IgD-negative memory B cell (primary cell): ENCODE data around the gene GAS7. TPM values are rescaled to one million over a fixed set of nuclear protein-coding genes. Genes with fewer than 3 reads are reported as not detected.
"Not testable (repeated sequence)": the region's sequence is repeated elsewhere in the genome, so short reads cannot be mapped to it uniquely, and the experiment has no call there.

Experiments used
- H3K27ac Mint-ChIP-seq, 3 donors: one replicate each; pipeline ENCODE4 v1.8.0; 2020 to 2022; ENCODE audit warnings: mild to moderate bottlenecking in 3 of 3, mixed read lengths in 3 of 3, moderate library complexity in 1 of 3
- H3K27me3 Mint-ChIP-seq: one replicate; pipeline ENCODE4 v1.8.0; 2021; ENCODE audit warnings: mixed read lengths
- H3K36me3 Mint-ChIP-seq: one replicate; pipeline ENCODE4 v1.8.0; 2020; ENCODE audit warnings: mild to moderate bottlenecking, mixed read lengths
- H3K4me1 Mint-ChIP-seq, 3 donors: one replicate each; pipeline ENCODE4 v1.8.0; 2020 to 2022; ENCODE audit warnings: mixed read lengths in 3 of 3, mild to moderate bottlenecking in 1 of 3
- H3K4me3 Mint-ChIP-seq, 4 donors: one replicate each; pipeline ENCODE4 v1.8.0; 2020 to 2022; ENCODE audit warnings: mild to moderate bottlenecking in 4 of 4, mixed read lengths in 4 of 4, moderate library complexity in 3 of 4
- H3K9me3 Mint-ChIP-seq, 3 donors: one replicate each; pipeline ENCODE4 v1.8.0; 2020 to 2021; ENCODE audit warnings: mixed read lengths in 3 of 3, mild to moderate bottlenecking in 1 of 3
- polyA plus RNA-seq: library from polyadenylated mRNA; unstranded; fragments of 300-500 nt; fragmentation: Illumina TruSeq; gene quantifications from one replicate; pipeline ENCODE4 v1.2.3, GENCODE V29; 2021

The GAS7 gene
- polyA plus RNA-seq, 1 donor from 2014 or later = 1.7 TPM

GRCh38 chr17:9926150-9926804, 272.1 kb downstream of the GAS7 start:
- no peaks in the 10 kb centered on the region for H3K9me3 Mint-ChIP-seq
- H3K4me3 Mint-ChIP-seq = peak overlapping the region in 1 of 4 donors; percentile 12
- H3K27me3 Mint-ChIP-seq = peaks cover 2% of the 10 kb centered on the region
- H3K36me3 Mint-ChIP-seq = peaks cover 1% of the 10 kb centered on the region
- H3K4me1 Mint-ChIP-seq = peaks cover 0 to 5% (median 0%) of the 10 kb centered on the region in 3 donors
- no peak overlapping the region for H3K27ac Mint-ChIP-seq

GRCh38 chr17:9925457-9925856, 272.9 kb downstream of the GAS7 start:
- peaks cover 0 to 5% (median 0%) of the 10 kb centered on the region in 3 donors for H3K4me1 Mint-ChIP-seq

GRCh38 chr17:9924735-9925191, 273.6 kb downstream of the GAS7 start:
- Mint-ChIP-seq H3K36me3 (peaks cover 1% of the 10 kb centered on the region), H3K27me3 (peaks cover 2% of the 10 kb centered on the region), H3K9me3 (no peaks in the 10 kb centered on the region), H3K27ac (no peak overlapping the region), H3K4me3 (no peak overlapping the region), H3K4me1 (peaks cover 0 to 5% (median 0%) of the 10 kb centered on the region in 3 donors)

More at GRCh38 chr17:9925457-9925856, 272.9 kb downstream of the GAS7 start:
- no peak overlapping the region for H3K4me3 Mint-ChIP-seq
- H3K36me3 Mint-ChIP-seq = peaks cover 1% of the 10 kb centered on the region
- H3K27me3 Mint-ChIP-seq = peaks cover 2% of the 10 kb centered on the region
- no peak overlapping the region for H3K27ac Mint-ChIP-seq
- H3K9me3 Mint-ChIP-seq = no peaks in the 10 kb centered on the region

DNA sequence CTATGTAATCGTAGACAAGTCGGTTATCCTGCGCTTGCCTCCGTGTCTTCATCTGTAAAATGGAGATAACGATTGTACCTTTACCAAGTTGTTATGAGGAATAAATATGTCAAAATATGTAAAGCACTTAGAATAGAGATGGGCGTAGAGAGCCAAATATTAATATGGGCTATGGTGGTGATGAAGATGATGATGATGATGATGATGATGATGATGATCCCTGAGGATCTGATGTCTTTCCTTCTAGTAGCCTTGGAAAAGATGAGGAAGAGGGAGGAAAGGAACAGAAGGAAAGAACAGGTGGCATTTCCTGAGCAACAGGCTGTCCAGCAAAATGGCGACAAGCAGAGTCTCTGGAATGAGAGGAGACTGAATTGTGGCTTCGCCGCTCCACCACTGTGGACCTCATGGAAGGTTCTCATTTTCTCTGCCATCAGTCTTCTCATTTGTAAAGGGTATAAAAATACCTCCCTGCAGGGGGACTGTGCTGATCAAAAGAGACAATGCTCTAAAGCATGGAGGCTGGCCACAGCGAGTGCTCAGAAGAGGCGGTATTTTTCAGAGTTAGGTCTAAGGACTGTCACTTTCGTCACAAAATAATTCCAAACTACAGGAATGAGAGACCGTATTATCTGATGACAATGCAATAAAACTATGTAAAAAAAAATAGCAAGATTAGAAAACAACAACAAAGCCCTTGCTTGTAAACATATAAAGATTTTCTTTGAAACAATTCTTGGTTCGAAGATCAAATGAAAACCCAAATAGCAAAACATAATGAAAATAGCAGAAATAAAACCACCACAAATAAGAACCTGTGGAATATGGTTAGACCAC, 276.2 kb downstream of the GAS7 start:
- no peaks in the 10 kb centered on the region for H3K27me3 Mint-ChIP-seq
- H3K27ac Mint-ChIP-seq = no peak overlapping the region
- H3K4me3 Mint-ChIP-seq = no peak overlapping the region
- H3K9me3 Mint-ChIP-seq = no peaks in the 10 kb centered on the region
- H3K4me1 Mint-ChIP-seq = peaks cover 0 to 5% (median 0%) of the 10 kb centered on the region in 3 donors
- peaks cover 3% of the 10 kb centered on the region for H3K36me3 Mint-ChIP-seq

DNA sequence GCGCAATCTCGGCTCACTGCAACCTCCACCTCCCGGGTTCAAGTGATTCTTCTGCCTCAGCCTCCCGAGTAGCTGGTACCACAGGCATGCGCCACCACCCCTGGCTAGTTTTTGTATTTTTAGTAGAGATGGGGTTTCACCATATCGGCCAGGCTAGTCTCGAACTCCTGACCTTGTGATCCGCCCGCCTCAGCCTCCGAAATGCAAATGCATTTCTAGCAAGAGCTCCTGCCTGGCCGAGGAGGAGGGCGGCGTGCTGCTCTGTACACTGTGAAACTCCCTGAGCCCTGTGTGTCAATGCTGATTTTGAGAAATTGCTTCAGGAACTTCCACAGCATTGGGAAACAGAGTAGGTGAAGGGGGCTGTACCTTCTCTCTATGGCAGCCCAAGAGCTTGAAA, 277.2 kb downstream of the GAS7 start:
- not testable (repeated sequence) for H3K36me3 Mint-ChIP-seq, H3K27ac Mint-ChIP-seq, H3K4me1 Mint-ChIP-seq, H3K27me3 Mint-ChIP-seq, H3K4me3 Mint-ChIP-seq, H3K9me3 Mint-ChIP-seq

- no peaks in the 10 kb centered on the region for H3K9me3 Mint-ChIP-seq
- H3K27ac Mint-ChIP-seq = no peak overlapping the region
- H3K4me3 Mint-ChIP-seq = no peak overlapping the region
- no peaks in the 10 kb centered on the region for H3K27me3 Mint-ChIP-seq
- peaks cover 3% of the 10 kb centered on the region for H3K36me3 Mint-ChIP-seq
- no peaks in the 10 kb centered on the region for H3K4me1 Mint-ChIP-seq
Measured at GRCh38 chr17:9918804-9919352, 279.5 kb downstream of the GAS7 start.

- H3K36me3 Mint-ChIP-seq = peaks cover 3% of the 10 kb centered on the region
- no peaks in the 10 kb centered on the region for H3K9me3 Mint-ChIP-seq
- H3K27ac Mint-ChIP-seq = no peak overlapping the region
- H3K4me3 Mint-ChIP-seq = no peak overlapping the region
- H3K27me3 Mint-ChIP-seq = no peaks in the 10 kb centered on the region
- no peaks in the 10 kb centered on the region for H3K4me1 Mint-ChIP-seq
Measured at GRCh38 chr17:9918352-9918751, 280.1 kb downstream of the GAS7 start.

DNA sequence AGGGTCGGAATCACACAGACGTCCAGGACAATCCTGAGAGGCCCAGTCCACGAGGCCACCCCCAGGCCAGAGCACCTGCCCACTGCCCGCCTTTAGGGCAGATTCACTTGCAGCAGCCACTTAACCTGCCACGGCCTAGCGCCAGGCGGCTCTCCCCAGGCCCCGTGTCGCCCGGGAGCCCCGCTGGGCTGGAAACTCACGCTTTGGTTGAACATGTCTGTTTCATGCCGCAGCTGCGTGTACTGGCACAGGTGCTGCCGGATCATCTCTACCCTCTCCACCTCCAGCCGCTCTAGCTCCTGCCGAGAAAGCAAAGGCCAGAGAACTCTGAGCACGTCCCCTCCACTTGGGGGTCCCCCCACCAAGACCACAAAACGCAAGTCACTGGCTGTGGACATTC, 280.6 kb downstream of the GAS7 start:
- peak overlapping the region in 1 of 3 donors; percentile 73 for H3K27ac Mint-ChIP-seq
- no peaks in the 10 kb centered on the region for H3K27me3 Mint-ChIP-seq
- H3K9me3 Mint-ChIP-seq = no peaks in the 10 kb centered on the region
- H3K4me3 Mint-ChIP-seq = peak overlapping the region in 1 of 4 donors; percentile 9
- H3K4me1 Mint-ChIP-seq = no peaks in the 10 kb centered on the region
- peaks cover 3% of the 10 kb centered on the region for H3K36me3 Mint-ChIP-seq

GRCh38 chr17:9917131-9917530, 281.3 kb downstream of the GAS7 start:
- peaks cover 3% of the 10 kb centered on the region for H3K36me3 Mint-ChIP-seq
- H3K27ac Mint-ChIP-seq = no peak overlapping the region
- no peak overlapping the region for H3K4me3 Mint-ChIP-seq
- no peaks in the 10 kb centered on the region for H3K9me3 Mint-ChIP-seq
- no peaks in the 10 kb centered on the region for H3K4me1 Mint-ChIP-seq
- no peaks in the 10 kb centered on the region for H3K27me3 Mint-ChIP-seq

DNA sequence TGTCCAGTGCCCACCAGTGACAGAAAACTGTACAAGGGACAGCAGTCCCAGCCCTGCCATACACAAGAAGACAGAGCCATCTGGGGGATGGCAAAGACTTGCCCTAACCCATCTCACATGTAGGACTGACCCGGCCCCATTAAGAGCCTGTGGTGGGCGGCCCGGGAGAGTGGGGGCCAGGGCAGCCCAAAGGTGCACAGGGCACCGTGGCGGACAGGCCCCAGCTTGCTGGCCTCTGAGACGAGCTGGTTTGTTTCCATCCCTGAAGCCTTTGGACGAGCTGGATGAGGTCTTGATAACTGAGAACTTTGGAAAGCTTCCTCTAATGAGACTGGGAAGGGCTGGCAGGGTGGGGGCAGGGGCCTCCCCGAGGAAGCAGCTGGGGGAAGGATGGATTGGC, 282.3 kb downstream of the GAS7 start:
- Mint-ChIP-seq H3K9me3 (no peaks in the 10 kb centered on the region), H3K36me3 (peaks cover 2% of the 10 kb centered on the region), H3K4me3 (no peak overlapping the region), H3K4me1 (no peaks in the 10 kb centered on the region), H3K27me3 (no peaks in the 10 kb centered on the region), H3K27ac (peak overlapping the region in 1 of 3 donors; percentile 50)

GRCh38 chr17:9913476-9913875, 284.9 kb downstream of the GAS7 start:
- H3K4me1 Mint-ChIP-seq = no peaks in the 10 kb centered on the region
- H3K9me3 Mint-ChIP-seq = no peaks in the 10 kb centered on the region
- no peak overlapping the region for H3K27ac Mint-ChIP-seq
- no peak overlapping the region for H3K4me3 Mint-ChIP-seq
- peaks cover 2% of the 10 kb centered on the region for H3K36me3 Mint-ChIP-seq
- H3K27me3 Mint-ChIP-seq = no peaks in the 10 kb centered on the region

GRCh38 chr17:9912121-9913099, 286.0 kb downstream of the GAS7 start:
- Mint-ChIP-seq H3K27ac (no peak overlapping the region), H3K9me3 (no peaks in the 10 kb centered on the region), H3K27me3 (no peaks in the 10 kb centered on the region), H3K4me1 (no peaks in the 10 kb centered on the region), H3K4me3 (no peak overlapping the region), H3K36me3 (peaks cover 2% of the 10 kb centered on the region)

GRCh38 chr17:9911089-9911488, 287.3 kb downstream of the GAS7 start:
- Mint-ChIP-seq H3K9me3 (no peaks in the 10 kb centered on the region), H3K27ac (no peak overlapping the region), H3K4me3 (no peak overlapping the region), H3K36me3 (peaks cover 1% of the 10 kb centered on the region), H3K27me3 (no peaks in the 10 kb centered on the region), H3K4me1 (no peaks in the 10 kb centered on the region)

DNA sequence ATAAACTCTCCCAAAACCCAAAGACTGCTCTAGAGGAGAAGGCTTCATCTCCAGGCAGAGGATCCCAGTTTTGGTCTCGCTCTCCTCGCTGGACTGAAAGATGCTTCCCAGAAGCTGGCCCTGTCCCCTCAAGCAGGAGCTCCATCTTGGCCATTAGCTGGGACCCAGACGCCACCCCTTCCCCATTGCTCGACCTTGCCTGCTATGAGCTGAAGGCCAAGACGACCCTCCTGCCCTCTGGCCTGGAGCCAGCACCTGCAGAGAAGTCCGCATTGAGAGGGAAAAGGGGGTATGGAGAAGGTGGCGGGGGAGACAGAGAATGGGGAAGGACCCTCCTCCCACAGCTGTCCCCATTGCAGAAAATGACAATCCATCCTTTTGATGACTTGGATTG, 289.8 kb downstream of the GAS7 start:
- H3K4me3 Mint-ChIP-seq = no peak overlapping the region
- H3K9me3 Mint-ChIP-seq = no peaks in the 10 kb centered on the region
- peaks cover 3% of the 10 kb centered on the region for H3K27me3 Mint-ChIP-seq
- H3K36me3 Mint-ChIP-seq = peaks cover 1% of the 10 kb centered on the region
- H3K27ac Mint-ChIP-seq = no peak overlapping the region
- H3K4me1 Mint-ChIP-seq = no peaks in the 10 kb centered on the region
